ENCODE results near the gene ZFP69B. TPM values are rescaled to one million over a fixed set of nuclear protein-coding genes. Genes with fewer than 3 reads are reported as not detected.

Gene ZFP69B
- polyA plus RNA-seq (2013, experiment 1 of 2): 5.8 TPM
- polyA plus RNA-seq (2013, experiment 2 of 2): 5.6 TPM

- Histone ChIP-seq H2BK15ac (ENCODE audit: low read length) (peak within 1 kb of the TSS; percentile 74), H3K14ac (ENCODE audit: low read length) (peak within 1 kb of the TSS; percentile 57), H3K9ac (ENCODE audit: low read depth, low read length, poor library complexity) (peak within 1 kb of the TSS; percentile 82), H3K27ac (replicated peaks; ENCODE audit: low read length) (peak within 1 kb of the TSS; percentile 94), H2BK5ac (ENCODE audit: low read length) (peak within 1 kb of the TSS; percentile 7), H3K4me3 (ENCODE audit: low read length in 2 of 2) (peak within 1 kb of the TSS; percentile 75 to 92), H3K79me1 (ENCODE audit: low read depth, low read length) (peaks cover 5% of the 10 kb centered on the region), H3K9me3 (replicated peaks in 1 of 2; ENCODE audit: control insufficient read depth in 2 of 2, insufficient read depth in 1 of 2, low read depth in 1 of 2, low read length in 2 of 2) (peaks cover 5 to 63% of the 10 kb centered on the region in 2 donors), H3K4ac (ENCODE audit: low read length) (no peak within 1 kb of the TSS), H4K8ac (ENCODE audit: low read depth, low read length) (no peak within 1 kb of the TSS), H4K91ac (ENCODE audit: low read depth, low read length, poor library complexity) (no peak within 1 kb of the TSS), H2BK12ac (ENCODE audit: low read length) (no peak within 1 kb of the TSS), H3K4me1 (ENCODE audit: control insufficient read depth in 2 of 2, insufficient read depth in 1 of 2, low read depth in 1 of 2, low read length in 2 of 2) (peaks cover 3 to 8% of the 10 kb centered on the region in 2 donors), H3K36me3 (replicated peaks in 1 of 2; ENCODE audit: control insufficient read depth in 2 of 2, insufficient read depth in 2 of 2, low read length in 2 of 2) (peaks cover 4 to 25% of the 10 kb centered on the region in 2 donors), H3K23ac (ENCODE audit: low read depth, low read length, poor library complexity) (peak within 1 kb of the TSS; percentile 9), H2AFZ (ENCODE audit: low read length) (peak within 1 kb of the TSS; percentile 86), H3K4me2 (ENCODE audit: insufficient read depth, low read length, poor library complexity, severe bottlenecking) (peak within 1 kb of the TSS; percentile 89), H3K27me3 (ENCODE audit: control insufficient read depth in 3 of 3, insufficient read depth in 3 of 3, low read depth in 1 of 3, low read length in 3 of 3) (no peaks in the 10 kb centered on the region), H2AK5ac (ENCODE audit: low read depth, low read length) (peak within 1 kb of the TSS; percentile 85), H2BK120ac (ENCODE audit: low read depth, low read length) (peak within 1 kb of the TSS; percentile 26), H3K18ac (ENCODE audit: low read length) (peak within 1 kb of the TSS; percentile 91)
- WGBS, 2 donors (ENCODE audit: extremely low coverage in 2 of 2, insufficient read length in 2 of 2, insufficient replicate concordance in 1 of 2): no CpG with 5 or more reads among the region's 64 CpGs
- DNase-seq (ENCODE audit: low spot score): peak; percentile 93
Observed at GRCh38 chr1:40449684-40450494, at the start of gene ZFP69B. Gene ZFP69B (plus strand): TSS chr1:40450476. CDS start chr1:40450962, 486 bp downstream.

GRCh38 chr1:40401473-40402201 lies 48.6 kb upstream of the ZFP69B start:
- Histone ChIP-seq H3K4me3 (ENCODE audit: low read length in 2 of 2) (no peak overlapping the region), H3K27ac (replicated peaks; ENCODE audit: low read length) (no peak overlapping the region), H2BK12ac (ENCODE audit: low read length) (no peak overlapping the region), H3K4ac (ENCODE audit: low read length) (no peak overlapping the region), H3K23ac (ENCODE audit: low read depth, low read length, poor library complexity) (no peak overlapping the region), H2AK5ac (ENCODE audit: low read depth, low read length) (no peak overlapping the region), H2BK5ac (ENCODE audit: low read length) (no peak overlapping the region), H3K36me3 (replicated peaks in 1 of 2; ENCODE audit: control insufficient read depth in 2 of 2, insufficient read depth in 2 of 2, low read length in 2 of 2) (no peaks in the 10 kb centered on the region), H3K79me1 (ENCODE audit: low read depth, low read length) (peaks cover 1% of the 10 kb centered on the region), H3K4me2 (ENCODE audit: insufficient read depth, low read length, poor library complexity, severe bottlenecking) (no peak overlapping the region), H2BK120ac (ENCODE audit: low read depth, low read length) (no peak overlapping the region), H3K9me3 (replicated peaks in 1 of 2; ENCODE audit: control insufficient read depth in 2 of 2, insufficient read depth in 1 of 2, low read depth in 1 of 2, low read length in 2 of 2) (no peaks in the 10 kb centered on the region), H3K9ac (ENCODE audit: low read depth, low read length, poor library complexity) (no peak overlapping the region), H4K91ac (ENCODE audit: low read depth, low read length, poor library complexity) (no peak overlapping the region), H2BK15ac (ENCODE audit: low read length) (no peak overlapping the region), H2AFZ (ENCODE audit: low read length) (no peak overlapping the region), H3K4me1 (ENCODE audit: control insufficient read depth in 2 of 2, insufficient read depth in 1 of 2, low read depth in 1 of 2, low read length in 2 of 2) (no peaks in the 10 kb centered on the region), H4K8ac (ENCODE audit: low read depth, low read length) (no peak overlapping the region), H3K14ac (ENCODE audit: low read length) (no peak overlapping the region), H3K27me3 (ENCODE audit: control insufficient read depth in 3 of 3, insufficient read depth in 3 of 3, low read depth in 1 of 3, low read length in 3 of 3) (no peaks in the 10 kb centered on the region), H3K18ac (ENCODE audit: low read length) (no peak overlapping the region)
- no peak for DNase-seq (ENCODE audit: low spot score)
- no CpG with 5 or more reads among the region's 7 CpGs for WGBS, 2 donors (ENCODE audit: extremely low coverage in 2 of 2, insufficient read length in 2 of 2, insufficient replicate concordance in 1 of 2)

GRCh38 chr1:40404670-40405462 lies 45.4 kb upstream of the ZFP69B start:
- Histone ChIP-seq H3K14ac (ENCODE audit: low read length) (no peak overlapping the region), H3K36me3 (replicated peaks in 1 of 2; ENCODE audit: control insufficient read depth in 2 of 2, insufficient read depth in 2 of 2, low read length in 2 of 2) (peaks cover 0 to 15% of the 10 kb centered on the region in 2 donors), H3K9ac (ENCODE audit: low read depth, low read length, poor library complexity) (no peak overlapping the region), H2BK120ac (ENCODE audit: low read depth, low read length) (no peak overlapping the region), H3K4me1 (ENCODE audit: control insufficient read depth in 2 of 2, insufficient read depth in 1 of 2, low read depth in 1 of 2, low read length in 2 of 2) (no peaks in the 10 kb centered on the region), H3K4me3 (ENCODE audit: low read length in 2 of 2) (no peak overlapping the region), H3K23ac (ENCODE audit: low read depth, low read length, poor library complexity) (no peak overlapping the region), H2BK5ac (ENCODE audit: low read length) (no peak overlapping the region), H2AFZ (ENCODE audit: low read length) (no peak overlapping the region), H3K4ac (ENCODE audit: low read length) (no peak overlapping the region), H3K18ac (ENCODE audit: low read length) (no peak overlapping the region), H2BK15ac (ENCODE audit: low read length) (no peak overlapping the region), H3K79me1 (ENCODE audit: low read depth, low read length) (peaks cover 1% of the 10 kb centered on the region), H3K27me3 (ENCODE audit: control insufficient read depth in 3 of 3, insufficient read depth in 3 of 3, low read depth in 1 of 3, low read length in 3 of 3) (no peaks in the 10 kb centered on the region), H2BK12ac (ENCODE audit: low read length) (no peak overlapping the region), H3K9me3 (replicated peaks in 1 of 2; ENCODE audit: control insufficient read depth in 2 of 2, insufficient read depth in 1 of 2, low read depth in 1 of 2, low read length in 2 of 2) (no peaks in the 10 kb centered on the region), H3K4me2 (ENCODE audit: insufficient read depth, low read length, poor library complexity, severe bottlenecking) (no peak overlapping the region), H4K8ac (ENCODE audit: low read depth, low read length) (no peak overlapping the region), H4K91ac (ENCODE audit: low read depth, low read length, poor library complexity) (no peak overlapping the region), H2AK5ac (ENCODE audit: low read depth, low read length) (no peak overlapping the region), H3K27ac (replicated peaks; ENCODE audit: low read length) (no peak overlapping the region)
- WGBS, 2 donors (ENCODE audit: extremely low coverage in 2 of 2, insufficient read length in 2 of 2, insufficient replicate concordance in 1 of 2): no CpG with 5 or more reads among the region's 11 CpGs
- peak; percentile 31 for DNase-seq (ENCODE audit: low spot score)
